Tibial nerve (tissue), 4 donors: ENCODE data around the gene MORC2. TPM values are rescaled to one million over a fixed set of nuclear protein-coding genes. Genes with fewer than 3 reads are reported as not detected.

Experiments
- DNase-seq, 2 donors: peaks; one replicate each; pipeline ENCODE4 v3.0.0-alpha.2; 2019; ENCODE audit warnings: low spot score in 2 of 2
- H3K27ac ChIP-seq, 4 donors: fragments of 200-600 bp; sonication (generic) in 3 of 4; one replicate each; pipeline ENCODE4 v1.5.1; 2017 to 2019; ENCODE audit warnings: mild to moderate bottlenecking in 1 of 4
- H3K27me3 ChIP-seq, 2 donors: fragments of 200-600 bp; sonication (generic) in 1 of 2; one replicate each; pipeline versions ENCODE4 v1.5.1 to v1.6.0; 2017 to 2019
- H3K36me3 ChIP-seq, 3 donors: fragments of 200-600 bp; sonication (generic); one replicate each; pipeline ENCODE4 v1.5.1; 2018 to 2019
- H3K4me1 ChIP-seq, 4 donors: fragments of 200-600 bp; sonication (generic) in 3 of 4; one replicate each; pipeline ENCODE4 v1.5.1; 2017 to 2019
- H3K4me3 ChIP-seq, 4 donors: fragments of 200-600 bp; sonication (generic) in 3 of 4; one replicate each; pipeline ENCODE4 v1.5.1; 2017 to 2019; ENCODE audit warnings: mild to moderate bottlenecking in 1 of 4, moderate library complexity in 1 of 4
- H3K9me3 ChIP-seq, 4 donors: fragments of 200-600 bp; sonication (generic) in 3 of 4; one replicate each; pipeline ENCODE4 v1.5.1; 2017 to 2019
- EP300 ChIP-seq, 2 donors: sonication (generic); formaldehyde crosslinking; IDR thresholded peaks; one replicate each; pipeline ENCODE4 v1.6.1; 2017; ENCODE audit warnings: antibody characterized with exemption in 2 of 2, mild to moderate bottlenecking in 1 of 2
- POLR2A ChIP-seq, 2 donors: fragments of 450-650 bp; IDR thresholded peaks; one replicate each; pipeline ENCODE4 v1.6.1; 2017; ENCODE audit warnings: antibody characterized with exemption in 2 of 2, mild to moderate bottlenecking in 2 of 2, moderate library complexity in 2 of 2
- WGBS, 2 donors: methylation state at CpG; one replicate each; pipeline ENCODE4 v1.1.5; 2018; 5-methylcytosine and 5-hydroxymethylcytosine counted together
- total RNA-seq, 4 donors: library from RNA; depleted of rRNA; stranded (reverse); fragments of >200 nt; gene quantifications; one replicate each; pipeline ENCODE4 v1.1.0, GENCODE V29; 2016
- TF ChIP-seq, protein P1 (sequence below), 5 experiments: fragments of 200-600 bp in 3 of 5; fragments of 450-650 bp in 2 of 5; sonication (generic) in 3 of 5; IDR thresholded peaks; one replicate each; pipeline ENCODE4 v1.5.1; 2016 to 2019; ENCODE audit warnings: antibody characterized with exemption in 5 of 5, mild to moderate bottlenecking in 3 of 5, moderate library complexity in 2 of 5

MORC2 gene
- total RNA-seq, 4 donors from 2014 or later = 18.0 to 22.0 (median 21.0) TPM

DNA sequence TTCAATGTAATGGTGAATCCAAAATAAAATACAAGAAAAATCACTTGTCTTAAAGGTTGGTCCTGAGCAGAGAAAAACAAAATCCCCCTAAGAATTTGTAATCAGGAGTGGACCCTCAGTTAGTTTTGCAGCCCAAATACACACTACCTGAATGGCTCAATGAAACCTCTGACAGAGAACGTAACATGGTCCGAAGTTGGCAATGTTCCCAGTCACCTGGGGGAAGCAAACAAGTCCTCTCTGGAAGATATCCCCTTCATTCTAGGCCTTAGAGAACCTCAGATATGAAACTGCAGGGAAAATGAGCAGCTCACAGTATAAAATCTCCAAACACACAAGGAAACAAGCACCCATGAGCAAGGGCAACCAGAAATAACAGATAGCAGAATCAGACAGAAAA lies 58.2 kb downstream of the MORC2 start:
- Histone ChIP-seq H3K9me3 (peaks cover 0 to 8% (median 2%) of the 10 kb centered on the region in 4 donors), H3K4me1 (no peaks in the 10 kb centered on the region), H3K36me3 (peaks cover 0 to 31% (median 0%) of the 10 kb centered on the region in 3 donors), H3K4me3 (no peak overlapping the region), H3K27me3 (no peaks in the 10 kb centered on the region), H3K27ac (no peak overlapping the region)
- TF ChIP-seq, protein P1, sequence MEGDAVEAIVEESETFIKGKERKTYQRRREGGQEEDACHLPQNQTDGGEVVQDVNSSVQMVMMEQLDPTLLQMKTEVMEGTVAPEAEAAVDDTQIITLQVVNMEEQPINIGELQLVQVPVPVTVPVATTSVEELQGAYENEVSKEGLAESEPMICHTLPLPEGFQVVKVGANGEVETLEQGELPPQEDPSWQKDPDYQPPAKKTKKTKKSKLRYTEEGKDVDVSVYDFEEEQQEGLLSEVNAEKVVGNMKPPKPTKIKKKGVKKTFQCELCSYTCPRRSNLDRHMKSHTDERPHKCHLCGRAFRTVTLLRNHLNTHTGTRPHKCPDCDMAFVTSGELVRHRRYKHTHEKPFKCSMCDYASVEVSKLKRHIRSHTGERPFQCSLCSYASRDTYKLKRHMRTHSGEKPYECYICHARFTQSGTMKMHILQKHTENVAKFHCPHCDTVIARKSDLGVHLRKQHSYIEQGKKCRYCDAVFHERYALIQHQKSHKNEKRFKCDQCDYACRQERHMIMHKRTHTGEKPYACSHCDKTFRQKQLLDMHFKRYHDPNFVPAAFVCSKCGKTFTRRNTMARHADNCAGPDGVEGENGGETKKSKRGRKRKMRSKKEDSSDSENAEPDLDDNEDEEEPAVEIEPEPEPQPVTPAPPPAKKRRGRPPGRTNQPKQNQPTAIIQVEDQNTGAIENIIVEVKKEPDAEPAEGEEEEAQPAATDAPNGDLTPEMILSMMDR (IDR thresholded peaks at IDR 0.05) = no peak
- TF ChIP-seq POLR2A (IDR thresholded peaks at IDR 0.05) (no peak), EP300 (IDR thresholded peaks at IDR 0.05) (no peak)
- 86 to 87% methylated on average over 2 of the region's 2 CpGs for whole genome bisulfite sequencing, 2 donors
- DNase-seq = no peak

DNA sequence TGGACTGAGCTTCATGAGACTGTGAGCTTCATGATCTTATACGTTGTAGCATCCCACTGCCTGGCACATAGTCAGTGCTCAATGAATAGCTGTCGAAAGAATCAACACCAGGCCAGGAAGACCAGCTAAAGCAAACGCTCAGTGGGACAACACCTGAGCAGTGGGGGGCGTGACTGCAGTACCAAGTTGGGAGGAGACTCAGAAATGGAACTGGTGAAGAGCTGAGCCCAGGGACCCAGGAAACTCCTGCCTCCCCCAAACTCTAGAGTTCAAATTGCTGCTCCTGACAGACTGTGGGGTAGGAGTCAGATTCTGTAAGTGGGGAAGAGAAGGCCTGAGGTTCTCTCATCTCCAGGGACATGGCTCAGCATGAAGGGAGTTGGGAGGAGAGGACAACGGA lies 59.3 kb downstream of the MORC2 start:
- TF ChIP-seq EP300 (IDR thresholded peaks at IDR 0.05) (no peak), POLR2A (IDR thresholded peaks at IDR 0.05) (no peak)
- TF ChIP-seq, protein P1 (IDR thresholded peaks at IDR 0.05) = no peak
- no peak overlapping the region for H3K27ac ChIP-seq
- 89 to 95% methylated on average over 5 of the region's 5 CpGs for WGBS, 2 donors
- no peak for DNase-seq
- H3K9me3 ChIP-seq = no peaks in the 10 kb centered on the region
- no peaks in the 10 kb centered on the region for H3K4me1 ChIP-seq
- H3K27me3 ChIP-seq = no peaks in the 10 kb centered on the region
- H3K4me3 ChIP-seq = no peak overlapping the region
- H3K36me3 ChIP-seq = peaks cover 0 to 31% (median 0%) of the 10 kb centered on the region in 3 donors

DNA sequence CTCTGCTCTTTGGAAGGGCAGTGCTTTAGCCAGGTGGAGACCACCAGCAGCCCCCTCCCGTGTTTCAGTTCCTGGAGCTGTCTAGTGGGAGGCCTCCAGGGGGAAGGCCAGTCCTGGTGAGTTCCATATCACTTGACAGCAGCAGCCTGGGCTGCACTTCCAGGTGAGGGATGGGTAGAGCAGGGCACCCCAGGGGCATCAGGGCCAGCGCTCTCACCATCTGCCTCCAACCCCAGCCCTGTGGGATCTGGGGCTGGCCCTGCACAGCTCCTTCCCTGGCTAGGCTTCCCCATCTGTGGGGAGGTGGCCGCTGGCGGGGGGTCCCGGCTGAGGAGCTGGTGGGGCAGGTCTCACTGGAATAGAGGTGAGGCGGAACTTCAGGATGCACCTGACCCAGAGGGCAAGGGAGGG lies 60.5 kb downstream of the MORC2 start:
- TF ChIP-seq, protein P1 (IDR thresholded peaks at IDR 0.05) = no peak
- TF ChIP-seq POLR2A (IDR thresholded peaks at IDR 0.05) = no peak
- no peak for TF ChIP-seq EP300 (IDR thresholded peaks at IDR 0.05)
- 87 to 88% methylated on average over 5 to 6 of the region's 6 CpGs for WGBS, 2 donors
- Histone ChIP-seq H3K27me3 (no peaks in the 10 kb centered on the region), H3K9me3 (no peaks in the 10 kb centered on the region), H3K4me3 (no peak overlapping the region), H3K27ac (no peak overlapping the region), H3K36me3 (peaks cover 0 to 39% (median 0%) of the 10 kb centered on the region in 3 donors), H3K4me1 (no peaks in the 10 kb centered on the region)
- no peak for DNase-seq

DNA sequence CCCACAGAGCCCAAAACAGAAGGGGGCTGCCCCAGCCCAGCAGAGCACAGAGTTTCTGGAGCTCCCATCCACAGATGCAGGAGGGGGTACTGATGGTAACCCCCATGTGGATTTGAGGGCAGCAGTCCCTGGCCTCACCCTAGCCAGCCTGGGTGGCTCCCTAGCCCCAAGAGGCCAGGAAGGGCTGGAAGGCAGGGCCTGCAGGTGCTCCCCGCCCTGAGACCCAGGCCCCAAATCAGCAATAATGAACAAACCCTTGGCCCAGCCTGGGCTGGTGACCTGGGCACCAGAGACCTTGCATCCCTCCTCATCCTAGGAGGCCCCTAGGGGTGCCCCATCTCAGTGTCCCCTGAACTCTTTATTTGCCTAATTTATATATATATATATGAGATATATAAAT lies 61.6 kb downstream of the MORC2 start:
- no peak for DNase-seq
- 100% methylated on average over 1 of the region's 1 CpG for WGBS, 2 donors
- peaks cover 0 to 48% (median 0%) of the 10 kb centered on the region in 3 donors for H3K36me3 ChIP-seq

DNA sequence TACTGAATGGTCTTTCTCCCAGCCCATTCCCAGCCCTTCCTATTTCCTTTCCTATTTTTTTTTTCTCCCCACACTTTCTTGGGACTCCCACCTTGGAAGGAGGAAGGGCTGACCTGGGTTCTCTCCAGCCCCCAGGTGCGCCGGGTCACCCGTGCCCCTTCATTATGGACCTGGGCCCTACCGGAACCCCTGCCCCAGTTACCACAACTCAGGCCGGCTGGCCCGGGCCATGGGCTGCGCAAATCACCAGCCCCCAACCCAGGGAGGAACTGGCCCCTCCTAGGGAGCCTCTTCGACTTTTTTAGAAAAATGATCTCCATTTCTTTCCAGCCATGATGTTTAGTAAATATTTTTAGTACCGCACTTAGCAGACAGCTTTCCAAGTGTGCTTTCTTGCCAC lies 62.2 kb downstream of the MORC2 start:
- H3K36me3 ChIP-seq = peaks cover 0 to 49% (median 0%) of the 10 kb centered on the region in 3 donors
- WGBS, 2 donors = 89 to 96% methylated on average over 9 of the region's 9 CpGs
- H3K9me3 ChIP-seq = no peaks in the 10 kb centered on the region
- H3K4me3 ChIP-seq = no peak overlapping the region
- H3K27me3 ChIP-seq = no peaks in the 10 kb centered on the region
- no peak overlapping the region for H3K27ac ChIP-seq
- TF ChIP-seq POLR2A (IDR thresholded peaks at IDR 0.05) (no peak), EP300 (IDR thresholded peaks at IDR 0.05) (no peak)
- TF ChIP-seq, protein P1 (IDR thresholded peaks at IDR 0.05) = no peak
- DNase-seq = no peak
- H3K4me1 ChIP-seq = no peaks in the 10 kb centered on the region

More for the DNA sequence above, 61.6 kb downstream of the MORC2 start:
- Histone ChIP-seq H3K4me1 (no peaks in the 10 kb centered on the region), H3K27me3 (no peaks in the 10 kb centered on the region), H3K4me3 (no peak overlapping the region), H3K9me3 (no peaks in the 10 kb centered on the region), H3K27ac (no peak overlapping the region)
- TF ChIP-seq POLR2A (IDR thresholded peaks at IDR 0.05) (no peak), EP300 (IDR thresholded peaks at IDR 0.05) (no peak)
- TF ChIP-seq, protein P1 (IDR thresholded peaks at IDR 0.05) = no peak
